NCI-H2107 treated with DMSO at 0.1 percent for 48 hours (cell line): ENCODE data around the gene ALDH1B1.
"Not testable (repeated sequence)": the region's sequence is repeated elsewhere in the genome, so short reads cannot be mapped to it uniquely, and the experiment has no call there.

Experiments
- DNase-seq: peaks from one replicate; lab custom pipeline; 2025; ENCODE audit not compliant: unreplicated experiment; lab: John Stamatoyannopoulos, UW

ALDH1B1 gene

GRCh38 chr9:38360839-38361472 lies 31.5 kb upstream of the ALDH1B1 start:
- DNase-seq: no peak

GRCh38 chr9:38361473-38361850 lies 31.0 kb upstream of the ALDH1B1 start:
- DNase-seq: no peak

- peak; percentile 27 for DNase-seq
Measured at GRCh38 chr9:38362852-38363588, 29.5 kb upstream of the ALDH1B1 start.

- no peak for DNase-seq
Measured at GRCh38 chr9:38363589-38363925, 28.9 kb upstream of the ALDH1B1 start.

- DNase-seq: no peak
Measured at GRCh38 chr9:38367898-38368297, 24.6 kb upstream of the ALDH1B1 start.

GRCh38 chr9:38368731-38369130 lies 23.8 kb upstream of the ALDH1B1 start:
- no peak for DNase-seq

GRCh38 chr9:38370176-38370575 lies 22.3 kb upstream of the ALDH1B1 start:
- DNase-seq: no peak

- peak; percentile 66 for DNase-seq
Measured at GRCh38 chr9:38371495-38371894, 21.0 kb upstream of the ALDH1B1 start.

- DNase-seq: no peak
Measured at GRCh38 chr9:38372762-38373619, 19.5 kb upstream of the ALDH1B1 start.

GRCh38 chr9:38373679-38374078 lies 18.8 kb upstream of the ALDH1B1 start:
- DNase-seq: no peak

- DNase-seq: no peak
Measured at GRCh38 chr9:38374847-38375571, 17.5 kb upstream of the ALDH1B1 start.

GRCh38 chr9:38375572-38375963 lies 16.9 kb upstream of the ALDH1B1 start:
- DNase-seq: no peak

- no peak for DNase-seq
Measured at GRCh38 chr9:38376021-38376670, 16.4 kb upstream of the ALDH1B1 start.

- not testable (repeated sequence) for DNase-seq
Measured at GRCh38 chr9:38377336-38378083, 15.0 kb upstream of the ALDH1B1 start.

- peak; percentile 72 for DNase-seq
Measured at GRCh38 chr9:38380230-38380871, 12.2 kb upstream of the ALDH1B1 start.

- peak; percentile 91 for DNase-seq
Measured at GRCh38 chr9:38380872-38381534, 11.5 kb upstream of the ALDH1B1 start.

- no peak for DNase-seq
Measured at GRCh38 chr9:38382141-38382540, 10.4 kb upstream of the ALDH1B1 start.

GRCh38 chr9:38384990-38385848 lies 7.3 kb upstream of the ALDH1B1 start:
- DNase-seq: no peak
